Astrocyte of the spinal cord (primary cell): Measurements from ENCODE around the gene SLX4IP.

Experiments
- DNase-seq: peaks from one replicate; pipeline ENCODE4 v3.0.0; 2011; ENCODE audit warnings: low read depth, low spot score
- H3K4me3 ChIP-seq: 2 replicates; pipeline ENCODE4 v1.5.1; 2011; ENCODE audit warnings: low read depth, mild to moderate bottlenecking, low read length, moderate library complexity
- in situ Hi-C: cut with HindIII; loops from 2 replicates; pipeline ENCODE4 v1.10.0; 2017; ENCODE audit warnings: low sequenced_read_pairs
- TF ChIP-seq, protein P1 (sequence below): IDR thresholded peaks from 2 replicates; pipeline ENCODE4 v1.5.1; 2012; ENCODE audit warnings: low read depth, mild to moderate bottlenecking, low read length, inconsistent platforms

Gene SLX4IP

DNA sequence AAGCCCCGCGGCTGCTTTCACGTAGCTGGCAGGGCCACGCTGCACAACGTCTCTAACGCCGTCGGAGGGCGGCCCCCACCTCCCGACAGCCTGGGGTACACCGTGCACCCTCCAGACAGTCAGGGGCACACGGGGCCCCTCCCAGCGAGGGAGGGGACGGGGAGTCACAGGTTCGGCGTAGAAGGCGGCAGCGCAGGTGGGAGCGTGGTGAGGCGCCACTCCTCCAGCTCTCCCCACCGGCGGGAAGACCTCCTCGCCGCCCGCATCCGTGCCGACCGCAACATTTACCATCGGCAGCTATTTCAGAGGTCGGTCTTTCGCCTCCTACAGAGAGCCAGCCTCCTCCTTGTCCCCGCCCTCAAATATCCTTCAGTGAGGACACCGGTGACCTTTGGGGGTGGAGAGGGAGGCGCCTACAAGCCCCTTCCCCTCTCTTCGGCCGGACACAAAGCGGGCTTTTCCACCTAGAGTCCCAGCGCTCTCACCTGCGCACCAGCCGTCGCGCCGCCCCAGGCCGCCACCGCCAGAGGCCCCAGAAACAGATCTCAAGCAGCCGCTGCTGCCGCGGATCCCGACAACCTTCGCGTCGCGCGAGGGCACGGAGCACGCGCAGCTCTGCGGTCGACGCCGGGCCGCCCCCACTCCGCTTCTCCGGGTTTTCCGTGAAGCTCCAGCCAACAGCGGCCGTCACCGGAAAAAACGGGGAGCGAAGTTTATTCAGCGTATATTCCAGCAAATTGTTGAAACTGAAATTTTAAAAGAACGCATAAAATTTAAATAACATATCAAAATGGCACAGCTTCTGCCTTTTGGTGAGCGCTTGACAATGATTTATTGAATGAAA, 1.3 kb upstream of the SLX4IP start, which contains the start of gene MKKS:
TSS of gene MKKS (minus strand) at position 600 of the 844 bp plus-strand sequence. CDS start 20,708 bp downstream, outside the sequence.
- peak within 1 kb of the TSS; percentile 88 for H3K4me3 ChIP-seq
- DNase-seq, result peak; percentile 96
- in situ Hi-C loops, result no loop called here
- TF ChIP-seq, protein P1, sequence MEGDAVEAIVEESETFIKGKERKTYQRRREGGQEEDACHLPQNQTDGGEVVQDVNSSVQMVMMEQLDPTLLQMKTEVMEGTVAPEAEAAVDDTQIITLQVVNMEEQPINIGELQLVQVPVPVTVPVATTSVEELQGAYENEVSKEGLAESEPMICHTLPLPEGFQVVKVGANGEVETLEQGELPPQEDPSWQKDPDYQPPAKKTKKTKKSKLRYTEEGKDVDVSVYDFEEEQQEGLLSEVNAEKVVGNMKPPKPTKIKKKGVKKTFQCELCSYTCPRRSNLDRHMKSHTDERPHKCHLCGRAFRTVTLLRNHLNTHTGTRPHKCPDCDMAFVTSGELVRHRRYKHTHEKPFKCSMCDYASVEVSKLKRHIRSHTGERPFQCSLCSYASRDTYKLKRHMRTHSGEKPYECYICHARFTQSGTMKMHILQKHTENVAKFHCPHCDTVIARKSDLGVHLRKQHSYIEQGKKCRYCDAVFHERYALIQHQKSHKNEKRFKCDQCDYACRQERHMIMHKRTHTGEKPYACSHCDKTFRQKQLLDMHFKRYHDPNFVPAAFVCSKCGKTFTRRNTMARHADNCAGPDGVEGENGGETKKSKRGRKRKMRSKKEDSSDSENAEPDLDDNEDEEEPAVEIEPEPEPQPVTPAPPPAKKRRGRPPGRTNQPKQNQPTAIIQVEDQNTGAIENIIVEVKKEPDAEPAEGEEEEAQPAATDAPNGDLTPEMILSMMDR, result no peak

DNA sequence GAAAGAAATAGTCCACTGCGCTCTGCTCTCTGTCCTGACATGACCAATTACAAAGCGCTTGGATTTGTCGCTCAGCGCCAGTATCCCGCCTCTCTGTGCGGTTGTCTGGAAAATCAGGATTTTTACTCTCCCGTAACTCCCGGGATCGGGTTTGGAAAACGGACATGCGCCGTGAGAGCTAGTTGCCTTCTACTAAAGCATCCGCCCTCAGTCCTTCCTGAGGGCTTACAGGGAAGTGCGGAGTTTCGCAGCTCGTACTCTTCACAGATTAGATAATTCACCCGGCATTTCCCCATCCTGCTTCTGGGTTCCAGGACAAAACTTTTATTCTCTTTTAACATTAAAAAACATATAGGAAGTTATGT, 656 bp upstream of the SLX4IP start:
- in situ Hi-C loops, result no loop called here
- peak; percentile 100 for DNase-seq

GRCh38 chr20:10436053-10436699, 1.1 kb downstream of the SLX4IP start:
- in situ Hi-C loops, result no loop called here
- DNase-seq, result no peak
- TF ChIP-seq, protein P1, result no peak
- no peak overlapping the region for H3K4me3 ChIP-seq

More for the DNA sequence above, 656 bp upstream of the SLX4IP start:
- TF ChIP-seq, protein P1, result no peak
- H3K4me3 ChIP-seq, result peak overlapping the region; percentile 88

GRCh38 chr20:10438217-10438616, 3.1 kb downstream of the SLX4IP start:
- DNase-seq, result no peak
- in situ Hi-C loops, result no loop called here

GRCh38 chr20:10443936-10444335, 8.8 kb downstream of the SLX4IP start:
- H3K4me3 ChIP-seq, result no peak overlapping the region
- TF ChIP-seq, protein P1, result no peak
- in situ Hi-C loops, result no loop called here
- no peak for DNase-seq

More at GRCh38 chr20:10438217-10438616, 3.1 kb downstream of the SLX4IP start:
- TF ChIP-seq, protein P1, result no peak
- no peak overlapping the region for H3K4me3 ChIP-seq

DNA sequence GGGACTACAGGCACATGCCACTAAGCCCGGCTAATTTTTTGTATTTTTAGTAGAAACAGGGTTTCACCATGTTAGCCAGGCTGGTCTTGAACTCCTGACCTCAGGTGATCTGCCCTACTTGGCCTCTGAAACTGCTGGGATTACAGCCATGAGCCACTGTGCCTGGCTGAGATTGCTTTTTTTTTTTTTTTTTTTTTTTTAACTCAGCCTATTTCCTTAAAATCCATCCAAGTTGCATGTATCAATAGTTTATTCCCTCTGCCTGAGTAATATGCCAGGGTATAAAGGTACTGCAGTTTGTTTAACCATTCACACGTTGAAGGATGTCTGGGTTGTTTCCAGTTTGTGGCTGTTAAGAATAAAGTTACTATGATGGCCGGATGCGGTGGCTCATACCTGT, 10.7 kb downstream of the SLX4IP start:
- in situ Hi-C loops, result no loop called here
- TF ChIP-seq, protein P1, result no peak
- no peak overlapping the region for H3K4me3 ChIP-seq
- DNase-seq, result no peak
